Astrocyte of the spinal cord (primary cell): Measurements from ENCODE around the gene C2orf49.

Experiments used
- DNase-seq: peaks from one replicate; pipeline ENCODE4 v3.0.0; 2011; ENCODE audit warnings: low read depth, low spot score
- H3K4me3 ChIP-seq: 2 replicates; pipeline ENCODE4 v1.5.1; 2011; ENCODE audit warnings: low read depth, mild to moderate bottlenecking, low read length, moderate library complexity
- in situ Hi-C: cut with HindIII; loops from 2 replicates; pipeline ENCODE4 v1.10.0; 2017; ENCODE audit warnings: low sequenced_read_pairs
- TF ChIP-seq, protein P1 (sequence below): IDR thresholded peaks from 2 replicates; pipeline ENCODE4 v1.5.1; 2012; ENCODE audit warnings: low read depth, mild to moderate bottlenecking, low read length, inconsistent platforms

C2orf49 gene

DNA sequence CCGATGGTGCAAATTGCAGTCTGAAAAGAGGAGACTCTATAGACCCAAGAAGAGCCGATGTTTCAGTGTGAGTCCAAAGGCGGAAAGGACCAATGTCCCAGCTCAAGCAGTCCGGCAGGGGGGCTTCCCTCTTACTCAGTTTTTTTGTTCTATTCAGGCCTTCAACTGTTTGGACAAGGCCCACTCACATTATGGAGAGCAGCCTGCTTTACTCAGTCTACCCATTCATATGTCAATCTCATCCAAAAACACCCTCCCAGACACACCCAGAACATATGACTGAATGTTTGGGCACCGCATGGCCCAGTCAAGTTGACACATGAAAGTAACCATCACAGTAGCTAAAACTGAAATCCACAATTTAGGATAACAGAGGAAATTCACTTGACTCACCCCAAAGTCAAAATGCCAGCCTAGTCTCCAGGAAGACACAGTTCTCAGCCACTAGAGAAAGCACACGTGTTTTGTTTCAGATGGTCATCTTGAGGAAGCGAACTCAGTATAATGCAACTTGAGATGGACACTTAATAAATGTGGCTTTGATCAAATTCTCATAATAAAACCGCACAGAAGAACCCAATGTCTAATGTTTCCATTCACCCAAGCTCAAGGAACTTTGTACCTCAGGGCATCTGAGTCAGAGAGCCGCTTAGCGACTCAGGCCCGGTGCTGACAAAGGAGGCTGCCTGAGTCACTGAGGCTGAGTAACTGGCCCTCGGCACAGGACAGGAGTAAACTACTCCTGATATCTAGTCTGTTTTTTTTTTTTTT is 59.1 kb downstream of the C2orf49 start:
- TF ChIP-seq, protein P1, sequence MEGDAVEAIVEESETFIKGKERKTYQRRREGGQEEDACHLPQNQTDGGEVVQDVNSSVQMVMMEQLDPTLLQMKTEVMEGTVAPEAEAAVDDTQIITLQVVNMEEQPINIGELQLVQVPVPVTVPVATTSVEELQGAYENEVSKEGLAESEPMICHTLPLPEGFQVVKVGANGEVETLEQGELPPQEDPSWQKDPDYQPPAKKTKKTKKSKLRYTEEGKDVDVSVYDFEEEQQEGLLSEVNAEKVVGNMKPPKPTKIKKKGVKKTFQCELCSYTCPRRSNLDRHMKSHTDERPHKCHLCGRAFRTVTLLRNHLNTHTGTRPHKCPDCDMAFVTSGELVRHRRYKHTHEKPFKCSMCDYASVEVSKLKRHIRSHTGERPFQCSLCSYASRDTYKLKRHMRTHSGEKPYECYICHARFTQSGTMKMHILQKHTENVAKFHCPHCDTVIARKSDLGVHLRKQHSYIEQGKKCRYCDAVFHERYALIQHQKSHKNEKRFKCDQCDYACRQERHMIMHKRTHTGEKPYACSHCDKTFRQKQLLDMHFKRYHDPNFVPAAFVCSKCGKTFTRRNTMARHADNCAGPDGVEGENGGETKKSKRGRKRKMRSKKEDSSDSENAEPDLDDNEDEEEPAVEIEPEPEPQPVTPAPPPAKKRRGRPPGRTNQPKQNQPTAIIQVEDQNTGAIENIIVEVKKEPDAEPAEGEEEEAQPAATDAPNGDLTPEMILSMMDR = no peak
- DNase-seq = peak; percentile 96
- in situ Hi-C loops = no loop called here
- H3K4me3 ChIP-seq = peak overlapping the region; percentile 100

DNA sequence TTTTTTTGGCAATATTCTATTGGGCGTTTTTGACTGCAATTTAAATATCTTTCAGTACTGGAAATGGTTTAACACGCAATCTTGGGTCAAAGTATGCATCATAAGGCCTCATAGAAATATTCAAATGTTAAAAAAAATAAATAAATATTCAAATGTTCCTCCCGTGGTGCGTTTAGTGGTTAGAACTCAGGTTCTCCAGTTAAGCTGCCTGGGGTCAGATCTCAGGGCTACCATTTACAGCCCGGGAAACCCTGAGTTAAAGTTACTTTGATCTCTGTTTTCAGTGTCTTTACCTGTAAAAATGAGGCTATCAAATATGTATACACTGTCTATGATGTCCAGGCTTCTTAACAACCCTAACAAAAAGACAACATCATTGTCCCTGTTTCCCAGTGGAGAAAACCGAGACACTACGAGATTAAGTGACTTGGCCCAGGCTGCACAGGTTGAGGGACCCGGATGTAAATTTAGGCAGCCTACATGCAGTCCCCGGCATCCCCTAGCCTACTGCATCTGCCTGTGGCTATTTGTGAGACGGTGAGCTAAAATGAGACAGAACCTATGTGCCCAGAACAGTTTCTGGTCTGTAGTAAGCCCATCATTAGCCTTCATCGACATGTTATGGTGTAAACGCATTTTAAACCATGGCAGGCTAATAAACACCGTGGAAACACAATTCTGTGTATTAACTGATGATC is 59.8 kb downstream of the C2orf49 start:
- in situ Hi-C loops = no loop called here
- no peak for DNase-seq
- TF ChIP-seq, protein P1 = no peak
- peak overlapping the region; percentile 100 for H3K4me3 ChIP-seq

- DNase-seq = peak; percentile 35
- in situ Hi-C loops = no loop called here
- TF ChIP-seq, protein P1 = no peak
- peak overlapping the region; percentile 100 for H3K4me3 ChIP-seq
Measured at GRCh38 chr2:105397953-105398335, 60.6 kb downstream of the C2orf49 start.

- in situ Hi-C loops = no loop called here
- TF ChIP-seq, protein P1 = peak; percentile 46
- peak within 1 kb of the TSS; percentile 100 for H3K4me3 ChIP-seq
- peak; percentile 88 for DNase-seq
Measured at GRCh38 chr2:105398336-105399206, 61.2 kb downstream of the C2orf49 start, which contains the start of gene FHL2. TSS of gene FHL2 (minus strand) at chr2:105399051. CDS start at chr2:105386516, 12,535 bp downstream.
